ENCODE results near the gene TMEM38B. TPM values are rescaled to one million over a fixed set of nuclear protein-coding genes. Genes with fewer than 3 reads are reported as not detected.
A peak's percentile ranks its signal among the peaks of the same experiment; 100 is the strongest.
"Not testable (repeated sequence)": the region's sequence is repeated elsewhere in the genome, so short reads cannot be mapped to it uniquely, and the experiment has no call there.

Gene TMEM38B
- total RNA-seq, 1 donor from 2014 or later: 12.9 TPM

GRCh38 chr9:105713260-105714019, 19.1 kb downstream of the TMEM38B start:
- no peak for ATAC-seq
- DNase-seq (ENCODE audit: low spot score): no peak

- ATAC-seq (no peak), DNase-seq (ENCODE audit: low spot score) (no peak)
These were observed 19.6 kb downstream of the TMEM38B start for GRCh38 chr9:105714020-105714331.

DNA sequence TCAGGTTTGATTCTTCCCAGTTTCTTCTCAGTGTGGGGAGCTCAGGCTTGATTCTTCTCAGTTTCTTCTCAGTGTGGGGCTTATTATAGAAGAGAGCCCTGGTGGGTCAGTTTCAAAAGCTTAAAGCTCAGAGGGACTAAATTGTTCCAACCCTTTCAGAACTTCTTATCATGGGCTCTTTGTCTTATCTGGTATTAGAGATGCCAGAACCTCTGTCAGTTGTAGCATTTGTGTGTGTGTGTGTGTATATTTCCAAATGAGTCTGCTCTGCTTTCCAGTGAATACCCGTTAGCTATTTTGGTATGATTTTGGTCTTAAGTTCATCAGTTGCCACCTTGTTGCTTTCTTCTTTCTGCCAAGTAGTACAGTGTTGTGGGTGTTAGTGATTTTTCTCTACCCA, 21.8 kb downstream of the TMEM38B start:
- DNase-seq (ENCODE audit: low spot score): no peak
- no peak for ATAC-seq

DNA sequence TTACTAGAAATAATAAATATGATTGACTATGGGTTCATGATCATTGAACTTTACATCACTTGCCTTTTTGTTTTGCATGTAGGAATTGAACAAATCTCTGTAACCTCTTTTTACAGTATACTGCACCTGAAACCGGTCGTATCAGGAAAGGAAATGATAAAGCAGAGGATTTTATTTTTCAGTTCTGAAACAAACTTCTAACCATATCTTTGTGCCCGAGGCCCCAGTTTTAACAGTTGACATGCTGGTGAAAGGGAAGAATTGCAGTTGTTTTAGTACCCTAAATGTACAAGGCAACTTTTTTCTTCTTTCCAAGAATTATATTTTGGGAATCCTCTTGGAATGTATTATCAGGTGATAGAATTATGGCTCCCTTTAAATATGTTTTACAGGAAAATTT, 27.8 kb downstream of the TMEM38B start:
- DNase-seq (ENCODE audit: low spot score) (no peak), ATAC-seq (no peak)

- DNase-seq (ENCODE audit: low spot score): no peak
- no peak for ATAC-seq
These were observed 31.0 kb downstream of the TMEM38B start for GRCh38 chr9:105725370-105725769.

- ATAC-seq; DNase-seq (ENCODE audit: low spot score): not testable (repeated sequence)
These were observed 33.9 kb downstream of the TMEM38B start for GRCh38 chr9:105728230-105728629.

DNA sequence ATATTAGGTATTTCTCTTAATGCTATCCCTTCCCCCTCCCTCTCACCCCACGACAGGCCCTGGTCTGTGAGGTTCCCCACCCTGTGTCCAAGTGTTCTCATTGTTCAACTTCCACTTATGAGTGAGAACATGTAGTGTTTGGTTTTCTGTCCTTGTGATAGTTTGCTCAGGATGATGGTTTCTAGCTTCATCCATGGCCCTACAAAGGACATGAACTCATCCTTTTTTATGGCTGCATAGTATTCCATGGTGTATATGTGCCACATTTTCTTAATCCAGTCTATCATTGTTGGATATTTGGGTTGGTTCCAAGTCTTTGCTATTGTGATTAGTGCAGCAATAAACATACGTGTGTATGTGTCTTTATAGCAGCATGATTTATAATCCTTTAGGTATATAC, 37.1 kb downstream of the TMEM38B start:
- not testable (repeated sequence) for ATAC-seq; DNase-seq (ENCODE audit: low spot score)

- no peak for DNase-seq (ENCODE audit: low spot score)
- no peak for ATAC-seq
These were observed 41.0 kb downstream of the TMEM38B start for GRCh38 chr9:105735366-105735765.

DNA sequence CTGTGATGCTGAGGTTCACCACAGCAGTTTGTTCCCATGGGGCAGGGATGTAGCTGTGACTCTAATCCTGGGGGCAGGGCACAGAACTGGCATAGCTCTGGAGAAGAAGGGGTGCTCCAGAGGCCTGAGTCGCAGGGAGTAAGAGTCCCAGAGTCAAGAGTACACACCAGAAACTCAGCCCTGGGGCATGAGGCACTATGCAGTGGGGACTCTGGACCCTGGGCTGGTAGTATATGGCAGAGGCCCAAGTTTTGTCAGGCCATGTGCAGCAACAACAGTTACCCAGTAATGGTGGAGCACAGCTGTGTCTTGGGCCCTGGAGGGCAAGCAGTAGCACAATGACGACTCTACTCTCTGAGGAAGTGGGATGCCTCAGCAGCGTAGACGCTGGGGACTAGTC, 42.9 kb downstream of the TMEM38B start:
- ATAC-seq (peak; percentile 32), DNase-seq (ENCODE audit: low spot score) (no peak)

DNA sequence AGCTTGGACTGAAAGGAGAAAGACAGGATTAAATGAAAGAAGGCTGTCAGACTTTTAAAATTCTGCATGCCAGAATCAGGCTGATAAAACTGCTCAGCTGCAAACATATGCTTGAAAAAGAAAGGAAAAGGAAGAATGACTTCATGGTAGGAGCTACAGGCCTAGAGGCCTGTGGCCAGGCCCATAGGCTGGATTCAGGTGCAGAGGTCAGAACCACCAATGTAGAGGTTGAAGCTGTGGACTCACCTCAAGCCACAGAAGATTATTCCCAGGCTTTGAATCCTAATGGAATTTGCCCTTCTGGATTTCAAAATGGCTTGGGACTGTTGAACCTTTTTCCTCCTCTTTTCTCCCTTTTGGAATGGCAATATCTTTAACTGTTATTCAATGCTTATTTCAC, 47.7 kb downstream of the TMEM38B start:
- ATAC-seq (peak; percentile 56), DNase-seq (ENCODE audit: low spot score) (no peak)

DNA sequence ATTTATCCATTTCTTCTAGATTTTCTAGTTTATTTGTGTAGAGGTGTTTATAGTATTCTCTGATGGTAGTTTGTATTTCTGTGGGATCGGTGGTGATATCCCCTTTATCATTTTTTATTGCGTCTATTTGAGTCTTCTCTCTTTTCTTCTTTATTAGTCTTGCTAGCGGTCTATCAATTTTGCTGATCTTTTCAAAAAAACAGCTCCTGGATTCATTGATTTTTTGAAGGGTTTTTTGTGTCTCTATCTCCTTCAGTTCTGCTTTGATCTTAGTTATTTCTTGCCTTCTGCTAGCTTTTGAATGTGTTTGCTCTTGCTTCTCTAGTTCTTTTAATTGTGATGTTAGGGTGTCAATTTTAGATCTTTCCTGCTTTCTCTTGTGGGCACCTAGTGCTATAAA, 53.0 kb downstream of the TMEM38B start:
- ATAC-seq; DNase-seq (ENCODE audit: low spot score): not testable (repeated sequence)

DNA sequence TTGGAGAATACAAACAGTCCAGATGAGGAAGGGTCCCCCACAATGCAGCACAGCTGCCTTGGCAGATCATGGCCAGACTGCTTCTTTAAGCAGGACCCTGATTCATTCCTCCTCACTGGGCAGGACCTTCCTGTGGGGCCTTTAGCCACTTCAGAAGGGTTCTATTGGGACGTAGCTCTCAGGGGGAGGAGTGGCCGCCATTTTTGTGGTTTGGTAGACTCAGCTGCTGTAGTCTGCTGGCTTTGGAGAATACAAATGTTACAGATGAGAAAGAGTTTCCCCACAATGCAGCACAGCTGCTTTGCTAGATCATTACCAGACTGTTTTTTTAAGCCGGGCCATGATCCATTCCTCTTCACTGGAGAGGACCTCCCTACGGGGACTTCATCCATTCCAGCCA, 57.4 kb downstream of the TMEM38B start:
- DNase-seq (ENCODE audit: low spot score) (no peak), ATAC-seq (no peak)

DNA sequence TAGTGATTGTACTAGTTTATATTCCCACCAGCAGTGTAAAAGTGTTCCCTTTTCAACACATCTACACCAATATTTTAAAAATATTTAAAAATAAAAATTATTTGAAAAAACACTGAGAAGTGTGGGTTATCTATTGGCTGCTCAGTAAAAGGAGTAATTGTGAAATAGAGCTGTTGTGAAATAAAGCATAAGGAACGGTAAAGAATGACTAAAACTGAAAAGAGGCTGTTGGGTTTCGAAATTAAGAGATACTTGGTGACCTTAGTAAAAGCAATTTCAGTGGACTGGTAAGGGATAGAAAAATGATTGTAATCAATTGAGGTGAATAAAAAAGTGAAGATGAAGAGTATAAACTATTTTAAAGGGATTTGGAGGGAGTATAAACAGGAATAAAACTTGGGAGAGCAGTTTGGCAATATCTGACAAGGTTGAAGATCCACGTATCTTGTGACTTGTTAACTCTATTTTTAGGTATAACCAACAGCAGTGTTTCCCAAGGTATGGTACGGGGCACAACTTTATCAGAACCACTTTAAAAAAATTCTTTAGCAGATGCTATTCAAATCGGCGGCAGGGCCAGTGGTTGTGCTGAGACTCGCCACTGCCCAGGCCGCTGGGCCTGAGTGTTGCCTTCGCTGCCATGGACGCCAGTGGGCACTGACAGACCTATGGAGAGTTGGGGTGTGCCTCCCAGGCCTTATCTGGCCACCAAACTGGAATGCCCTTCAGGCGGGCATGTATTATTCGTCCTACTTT, 63.3 kb downstream of the TMEM38B start:
- no peak for ATAC-seq
- no peak for DNase-seq (ENCODE audit: low spot score)

GRCh38 chr9:105760053-105760452, 65.7 kb downstream of the TMEM38B start:
- ATAC-seq: no peak
- DNase-seq (ENCODE audit: low spot score): no peak

DNA sequence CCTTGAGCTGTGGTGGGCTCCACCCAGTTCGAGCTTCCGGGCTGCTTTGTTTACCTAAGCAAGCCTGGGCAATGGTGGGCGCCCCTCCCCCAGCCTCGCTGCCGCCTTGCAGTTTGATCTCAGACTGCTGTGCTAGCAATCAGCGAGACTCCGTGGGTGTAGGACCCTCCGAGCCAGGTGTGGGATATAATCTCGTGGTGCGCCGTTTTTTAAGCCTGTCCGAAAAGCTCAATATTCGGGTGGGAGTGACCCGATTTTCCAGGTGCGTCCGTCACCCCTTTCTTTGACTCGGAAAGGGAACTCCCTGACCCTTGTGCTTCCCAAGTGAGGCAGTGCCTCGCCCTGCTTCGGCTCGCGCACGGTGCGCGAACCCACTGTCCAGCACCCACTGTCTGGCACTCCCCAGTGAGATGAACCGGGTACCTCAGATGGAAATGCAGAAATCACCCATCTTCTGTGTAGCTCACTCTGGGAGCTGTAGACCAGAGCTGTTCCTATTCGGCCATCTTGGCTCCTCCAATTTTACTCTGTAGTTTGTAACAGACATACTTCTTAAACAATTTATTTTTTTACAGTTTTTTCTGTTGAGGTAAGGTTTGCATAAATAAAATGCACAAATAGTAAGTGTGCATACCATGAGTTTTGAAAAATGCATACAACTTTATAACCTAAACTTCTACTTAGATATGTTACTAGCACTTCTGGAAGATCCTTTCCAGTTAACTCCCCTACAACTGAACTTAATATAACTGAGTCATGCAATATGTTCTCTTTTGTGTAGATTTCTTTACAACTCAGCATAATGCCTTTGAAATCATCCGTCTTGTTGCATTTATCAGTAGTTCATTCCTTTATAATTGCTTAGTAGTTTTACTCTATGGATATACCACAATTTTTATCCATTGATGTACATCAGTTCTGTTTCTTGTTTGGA, 88.5 kb downstream of the TMEM38B start:
- not testable (repeated sequence) for ATAC-seq; DNase-seq (ENCODE audit: low spot score)

DNA sequence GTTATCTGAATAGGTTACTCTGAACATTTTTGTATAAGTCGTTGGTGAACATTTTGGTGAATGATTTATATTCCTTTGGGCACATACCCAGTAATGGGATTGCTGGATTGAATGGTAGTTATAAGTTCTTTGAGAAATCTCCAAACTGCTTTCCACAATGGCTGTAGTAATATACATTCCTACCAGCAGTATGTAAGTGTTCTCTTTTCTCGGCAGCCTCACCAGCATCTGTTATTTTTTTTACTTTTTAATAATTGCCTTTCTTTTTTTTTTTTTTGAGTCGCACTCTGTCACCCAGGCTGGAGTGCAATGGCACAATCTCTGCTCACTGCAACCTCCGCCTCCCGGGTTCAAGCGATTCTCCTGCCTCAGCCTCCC, 89.1 kb downstream of the TMEM38B start:
- not testable (repeated sequence) for ATAC-seq; DNase-seq (ENCODE audit: low spot score)

DNA sequence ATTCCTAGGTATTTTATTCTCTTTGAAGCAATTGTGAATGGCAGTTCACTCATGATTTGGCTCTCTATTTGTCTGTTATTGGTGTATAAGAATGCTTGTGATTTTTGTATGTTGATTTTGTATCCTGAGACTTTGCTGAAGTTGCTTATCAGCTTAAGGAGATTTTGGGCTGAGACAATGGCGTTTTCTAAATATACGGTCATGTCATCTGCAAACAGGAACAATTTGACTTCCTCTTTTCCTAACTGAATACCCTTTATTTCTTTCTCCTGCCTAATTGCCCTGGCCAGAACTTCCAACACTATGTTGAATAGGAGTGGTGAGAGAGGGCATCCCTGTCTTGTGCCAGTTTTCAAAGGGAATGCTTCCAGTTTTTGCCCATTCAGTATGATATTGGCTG, 92.5 kb downstream of the TMEM38B start:
- not testable (repeated sequence) for DNase-seq (ENCODE audit: low spot score); ATAC-seq

DNA sequence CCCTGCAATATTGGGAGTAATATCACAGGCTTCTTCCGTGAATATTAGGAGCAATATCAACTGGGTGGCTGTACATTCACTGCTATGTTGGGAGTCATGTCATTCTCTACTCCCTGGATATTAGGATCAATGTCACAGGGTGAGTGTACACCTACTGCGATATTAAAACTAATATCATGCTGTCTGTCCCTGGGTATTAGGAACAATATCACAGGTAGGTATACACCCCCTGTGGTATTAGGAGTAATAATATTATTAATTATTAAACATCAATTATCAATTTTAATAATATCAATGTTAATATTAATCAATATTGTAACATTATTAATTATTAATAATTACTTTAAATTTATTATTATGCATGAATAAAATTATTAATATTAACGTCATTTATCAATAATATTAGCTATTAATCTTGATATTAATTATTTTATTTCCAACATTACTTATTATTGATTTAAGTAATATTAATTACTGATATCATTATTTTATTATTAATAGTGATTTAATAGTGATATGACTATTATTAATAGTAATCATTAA, 121.9 kb downstream of the TMEM38B start:
- ATAC-seq (no peak), DNase-seq (ENCODE audit: low spot score) (no peak)

- DNase-seq (ENCODE audit: low spot score) (no peak), ATAC-seq (no peak)
These were observed 122.6 kb downstream of the TMEM38B start for GRCh38 chr9:105816981-105817380.

- DNase-seq (ENCODE audit: low spot score): no peak
- no peak for ATAC-seq
These were observed 124.6 kb downstream of the TMEM38B start for GRCh38 chr9:105818903-105819302.

GRCh38 chr9:105822814-105823213, 128.5 kb downstream of the TMEM38B start:
- DNase-seq (ENCODE audit: low spot score) (no peak), ATAC-seq (no peak)

Measured in left lobe of liver (tissue), 2 donors.